ENCODE measurements around the gene ATXN7L1. TPM values are rescaled to one million over a fixed set of nuclear protein-coding genes. Genes with fewer than 3 reads are reported as not detected.

The ATXN7L1 gene
- polyA plus RNA-seq, 1 of the 3 experiments (the other 2 are of a cell fraction) = 6.0 TPM

GRCh38 chr7:105839266-105839665 is 37.1 kb downstream of the ATXN7L1 start:
- Histone ChIP-seq H3K4me3 (ENCODE audit: low read depth in 2 of 2, low read length in 1 of 2) (no peak overlapping the region), H3K4me1 (ENCODE audit: control insufficient read depth in 1 of 2, insufficient read depth in 2 of 2, low read depth in 1 of 2, low read length in 1 of 2) (peaks cover 0 to 31% of the 10 kb centered on the region in 2 experiments; a peak in 2 of 4 replicates), H4K20me1 (ENCODE audit: insufficient read depth) (no peaks in the 10 kb centered on the region), H3K79me2 (ENCODE audit: insufficient read depth) (no peaks in the 10 kb centered on the region), H3K9ac (no peak overlapping the region), H3K27me3 (ENCODE audit: insufficient read depth) (no peaks in the 10 kb centered on the region), H3K27ac (ENCODE audit: low read depth in 2 of 2, low read length in 1 of 2) (no peak overlapping the region), H3F3A (replicated peaks; ENCODE audit: insufficient read depth) (no peaks in the 10 kb centered on the region), H3K9me2 (no peaks in the 10 kb centered on the region), H3K9me3 (no peaks in the 10 kb centered on the region), H3K36me3 (replicated peaks in 1 of 2; ENCODE audit: control insufficient read depth in 1 of 2, insufficient read depth in 2 of 2, low read length in 1 of 2) (no peaks in the 10 kb centered on the region), H2AFZ (ENCODE audit: low read depth) (no peak overlapping the region), H3K4me2 (no peak overlapping the region)
- no peak for DNase-seq
- 68% methylated on average over 2 of the region's 2 CpGs for WGBS (ENCODE audit: low lambda C conversion rate)
- CTCF ChIA-PET = interaction anchor here (1.8 kb wide), 1 partner anchor 24 kb away, joined by 5 read pairs; no protein-coding TSS in a partner anchor
- TF ChIP-seq MXI1 (IDR thresholded peaks at IDR 0.05; ENCODE audit: low read depth, low read length) (no peak), JUND (IDR thresholded peaks at IDR 0.05) (no peak), TCF12 (IDR thresholded peaks at IDR 0.05) (no peak), POLR2AphosphoS5 (IDR thresholded peaks at IDR 0.05; ENCODE audit: low read depth, low read length) (no peak), SIN3A (IDR thresholded peaks at IDR 0.05; ENCODE audit: borderline replicate concordance, low read depth, low read length) (no peak), SMC3 (IDR thresholded peaks at IDR 0.05; ENCODE audit: low read depth, low read length) (no peak), NFIC (IDR thresholded peaks at IDR 0.05; ENCODE audit: borderline replicate concordance) (no peak), NRF1 (IDR thresholded peaks at IDR 0.05; ENCODE audit: low read depth, low read length) (no peak), CHD2 (IDR thresholded peaks at IDR 0.05; ENCODE audit: low read length, partially characterized antibody) (no peak), FOSL2 (IDR thresholded peaks at IDR 0.05; ENCODE audit: borderline replicate concordance, low read depth) (no peak), YY1 (IDR thresholded peaks at IDR 0.05; ENCODE audit: low read depth) (no peak), IRF3 (IDR thresholded peaks at IDR 0.05; ENCODE audit: low read depth, low read length) (no peak), FOXM1 (IDR thresholded peaks at IDR 0.05; ENCODE audit: low read depth) (no peak), RFX5 (IDR thresholded peaks at IDR 0.05; ENCODE audit: low read length) (no peak), MEF2A (IDR thresholded peaks at IDR 0.05; ENCODE audit: borderline replicate concordance, low read depth) (no peak), RCOR1 (IDR thresholded peaks at IDR 0.05; ENCODE audit: low read length) (no peak), RXRA (IDR thresholded peaks at IDR 0.05; ENCODE audit: borderline replicate concordance, low read depth) (no peak)
- POLR2A ChIA-PET = no interaction called here

- H2AFZ ChIP-seq (ENCODE audit: low read depth) = no peak overlapping the region
- no peaks in the 10 kb centered on the region for H3K9me2 ChIP-seq
- peaks cover 0 to 31% of the 10 kb centered on the region in 2 experiments; a peak in 2 of 4 replicates for H3K4me1 ChIP-seq (ENCODE audit: control insufficient read depth in 1 of 2, insufficient read depth in 2 of 2, low read depth in 1 of 2, low read length in 1 of 2)
- 53% methylated on average over 10 of the region's 10 CpGs for whole genome bisulfite sequencing (ENCODE audit: low lambda C conversion rate)
- peak; percentile 60 for DNase-seq
- H4K20me1 ChIP-seq (ENCODE audit: insufficient read depth) = no peaks in the 10 kb centered on the region
- H3K9ac ChIP-seq = no peak overlapping the region
- CTCF ChIA-PET = interaction anchor here (0.8 to 1.8 kb wide), 3 partner anchors 11 to 204 kb away, joined by 3 to 5 read pairs (median 3); no protein-coding TSS in a partner anchor
- H3K27ac ChIP-seq (ENCODE audit: low read depth in 2 of 2, low read length in 1 of 2) = peak overlapping the region in 1 of 2 experiments; percentile 23; a peak in 1 of 4 replicates
- POLR2A ChIA-PET = no interaction called here
- no peaks in the 10 kb centered on the region for H3K9me3 ChIP-seq
- TF ChIP-seq USF2 (IDR thresholded peaks at IDR 0.05; ENCODE audit: borderline replicate concordance, low read depth, low read length) = no peak
- TF ChIP-seq EP300 (IDR thresholded peaks at IDR 0.05; ENCODE audit: borderline replicate concordance in 1 of 2, low read depth in 1 of 2, low read length in 1 of 2) = peak in 1 of 2 experiments; percentile 58; a peak in 1 of 4 replicates
- TF ChIP-seq NFIC (IDR thresholded peaks at IDR 0.05; ENCODE audit: borderline replicate concordance) = peak; percentile 34; the same call in 1 of the 2 replicates
- no peak for TF ChIP-seq ELF1 (IDR thresholded peaks at IDR 0.05)
- TF ChIP-seq PBX3 (IDR thresholded peaks at IDR 0.05) = no peak
- TF ChIP-seq TCF12 (IDR thresholded peaks at IDR 0.05) = no peak
- TF ChIP-seq EZH2phosphoT487 (IDR thresholded peaks at IDR 0.05; ENCODE audit: borderline replicate concordance, low read depth) = no peak
- peak; percentile 63; the same call in 1 of the 2 replicates for TF ChIP-seq RCOR1 (IDR thresholded peaks at IDR 0.05; ENCODE audit: low read length)
- no peaks in the 10 kb centered on the region for H3K79me2 ChIP-seq (ENCODE audit: insufficient read depth)
- no peak overlapping the region for H3K4me3 ChIP-seq (ENCODE audit: low read depth in 2 of 2, low read length in 1 of 2)
- no peak overlapping the region for H3K4me2 ChIP-seq
- H3F3A ChIP-seq (replicated peaks; ENCODE audit: insufficient read depth) = no peaks in the 10 kb centered on the region
- no peaks in the 10 kb centered on the region for H3K27me3 ChIP-seq (ENCODE audit: insufficient read depth)
- H3K36me3 ChIP-seq (replicated peaks in 1 of 2; ENCODE audit: control insufficient read depth in 1 of 2, insufficient read depth in 2 of 2, low read length in 1 of 2) = no peaks in the 10 kb centered on the region
Observed at GRCh38 chr7:105838627-105839231, 37.7 kb downstream of the ATXN7L1 start.

Data from SK-N-SH (cell line).